GM23338 (cell line): ENCODE data around the gene MICALL2. TPM values are rescaled to one million over a fixed set of nuclear protein-coding genes. Genes with fewer than 3 reads are reported as not detected.

Source experiments
- ATAC-seq: fragments of 200-7000 bp; cut with Tn5 transposase; 3 replicates; pipeline ENCODE4 v1.9.1; 2020
- DNase-seq: peaks from one replicate; pipeline ENCODE4 v3.0.0-alpha.2; 2015; ENCODE audit warnings: low spot score
- H2AFZ ChIP-seq: fragments of 200-600 bp; sonication (generic); 2 replicates; pipeline ENCODE4 v1.8.0; 2016; ENCODE audit warnings: antibody characterized with exemption, mild to moderate bottlenecking, moderate library complexity
- H3F3A ChIP-seq: fragments of 200-600 bp; sonication (generic); replicated peaks from 2 replicates; pipeline ENCODE4 v1.8.0; 2017; ENCODE audit warnings: antibody characterized with exemption, mixed run types, low read depth
- H3K27ac ChIP-seq: fragments of 200-600 bp; sonication (generic); 2 replicates; pipeline ENCODE4 v1.6.1; 2016; ENCODE audit warnings: low read depth
- H3K27me3 ChIP-seq: fragments of 200-600 bp; sonication (generic); 2 replicates; pipeline ENCODE4 v1.8.0; 2016; ENCODE audit warnings: mild to moderate bottlenecking, mixed run types, moderate library complexity; ENCODE audit not compliant: insufficient read depth
- H3K36me3 ChIP-seq: fragments of 200-600 bp; sonication (generic); 2 replicates; pipeline ENCODE4 v1.8.0; 2016; ENCODE audit warnings: mild to moderate bottlenecking; ENCODE audit not compliant: insufficient read depth
- H3K4me1 ChIP-seq: fragments of 200-600 bp; sonication (generic); 2 replicates; pipeline ENCODE4 v1.8.0; 2016; ENCODE audit warnings: mild to moderate bottlenecking, moderate library complexity; ENCODE audit not compliant: insufficient read depth
- H3K4me2 ChIP-seq: fragments of 200-600 bp; sonication (generic); 2 replicates; pipeline ENCODE4 v1.7.1; 2017; ENCODE audit warnings: mixed run types
- H3K4me3 ChIP-seq: fragments of 200-600 bp; sonication (generic); 2 replicates; pipeline ENCODE4 v1.6.1; 2016; ENCODE audit warnings: mixed run types
- H3K79me2 ChIP-seq: fragments of 200-600 bp; sonication (generic); replicated peaks from 2 replicates; pipeline ENCODE4 v1.8.0; 2017; ENCODE audit warnings: mild to moderate bottlenecking; ENCODE audit not compliant: insufficient read depth
- H3K9me2 ChIP-seq: fragments of 200-600 bp; sonication (generic); 2 replicates; pipeline ENCODE4 v1.8.0; 2017; ENCODE audit not compliant: insufficient read depth
- H4K20me1 ChIP-seq: fragments of 200-600 bp; sonication (generic); replicated peaks from 2 replicates; pipeline ENCODE4 v1.8.0; 2017; ENCODE audit warnings: mild to moderate bottlenecking; ENCODE audit not compliant: insufficient read depth
- H3K27ac Mint-ChIP-seq: 2 replicates; pipeline ENCODE4 v1.8.0; 2020; ENCODE audit warnings: inconsistent platforms, mild to moderate bottlenecking, moderate library complexity, mixed read lengths
- H3K27me3 Mint-ChIP-seq: 3 replicates; pipeline ENCODE4 v1.8.0; 2022; ENCODE audit warnings: low read depth, mild to moderate bottlenecking, moderate library complexity, mixed read lengths, inconsistent platforms; ENCODE audit not compliant: insufficient read depth, poor library complexity
- H3K36me3 Mint-ChIP-seq: 3 replicates; pipeline ENCODE4 v1.8.0; 2021; ENCODE audit warnings: low read depth, mild to moderate bottlenecking, inconsistent platforms, moderate library complexity, mixed read lengths
- H3K4me1 Mint-ChIP-seq: 3 replicates; pipeline ENCODE4 v1.8.0; 2020; ENCODE audit warnings: mild to moderate bottlenecking, inconsistent platforms, mixed read lengths
- H3K4me3 Mint-ChIP-seq: 3 replicates; pipeline ENCODE4 v1.8.0; 2021; ENCODE audit warnings: moderate library complexity, mild to moderate bottlenecking, inconsistent platforms, mixed read lengths
- H3K9me3 Mint-ChIP-seq: 3 replicates; pipeline ENCODE4 v1.8.0; 2020; ENCODE audit warnings: moderate library complexity, mild to moderate bottlenecking, inconsistent platforms, mixed read lengths
- CREB1 ChIP-seq: fragments of 250-450 bp; sonication (Bioruptor Pico); IDR thresholded peaks from 2 replicates; pipeline ENCODE4 v1.5.0; 2020; ENCODE audit warnings: low read depth, mild to moderate bottlenecking, moderate library complexity
- CTCF ChIP-seq, 2 experiments: fragments of 200-600 bp in 1 of 2; sonication (generic) in 1 of 2; conservative IDR thresholded peaks; 2 replicates each; pipeline versions ENCODE4 v1.5.1 to v1.6.1; 2016 to 2017; ENCODE audit warnings: antibody characterized with exemption in 2 of 2, low read depth in 2 of 2, mild to moderate bottlenecking in 2 of 2, moderate library complexity in 1 of 2
- ETS1 ChIP-seq: IDR thresholded peaks from 2 replicates; pipeline ENCODE4 v1.6.1; 2016; ENCODE audit warnings: antibody characterized with exemption
- EZH2 ChIP-seq: fragments of 200-600 bp; sonication (generic); IDR thresholded peaks from one replicate; pipeline ENCODE4 v1.8.0; 2017; ENCODE audit warnings: antibody characterized with exemption, mild to moderate bottlenecking, low read depth; ENCODE audit not compliant: unreplicated experiment
- EZH2phosphoT487 ChIP-seq: fragments of 200-600 bp; sonication (generic); IDR thresholded peaks from one replicate; pipeline ENCODE4 v1.8.1; 2018; ENCODE audit warnings: antibody characterized with exemption; ENCODE audit not compliant: unreplicated experiment
- JUNB ChIP-seq: IDR thresholded peaks from one replicate; pipeline ENCODE4 v1.6.1; 2016; ENCODE audit warnings: antibody characterized with exemption; ENCODE audit not compliant: unreplicated experiment
- NANOG ChIP-seq: IDR thresholded peaks from 2 replicates; pipeline ENCODE4 v1.6.1; 2016; ENCODE audit warnings: antibody characterized with exemption, borderline replicate concordance
- POLR2AphosphoS5 ChIP-seq: IDR thresholded peaks from 2 replicates; pipeline ENCODE4 v1.6.1; 2016; ENCODE audit warnings: antibody characterized with exemption, low read depth
- REST ChIP-seq: IDR thresholded peaks from one replicate; pipeline ENCODE4 v1.6.1; 2018; ENCODE audit warnings: antibody characterized with exemption; ENCODE audit not compliant: unreplicated experiment
- STAT1 ChIP-seq: IDR thresholded peaks from one replicate; pipeline ENCODE4 v1.6.1; 2016; ENCODE audit warnings: antibody characterized with exemption; ENCODE audit not compliant: unreplicated experiment
- ZNF114 ChIP-seq: fragments of 250-450 bp; sonication (Bioruptor Pico); IDR thresholded peaks from 2 replicates; pipeline ENCODE4 v1.5.0; 2020; ENCODE audit warnings: mild to moderate bottlenecking, moderate library complexity
- ZNF331 ChIP-seq: fragments of 250-450 bp; sonication (Bioruptor Pico); IDR thresholded peaks from 2 replicates; pipeline ENCODE4 v1.5.0; 2020; ENCODE audit warnings: low read depth, mild to moderate bottlenecking, moderate library complexity
- ZNF462 ChIP-seq: fragments of 250-450 bp; sonication (Bioruptor Pico); IDR thresholded peaks from 2 replicates; pipeline ENCODE4 v1.5.0; 2020; ENCODE audit warnings: mild to moderate bottlenecking, moderate library complexity
- polyA plus RNA-seq: library from polyadenylated mRNA; unstranded; fragments of >200 nt; fragmentation: Nextera tagmentation; extraction: Ambion mirVana; gene quantifications from 2 replicates; pipeline ENCODE4 v1.2.1, GENCODE V29; 2016
- total RNA-seq: library from RNA; depleted of rRNA; stranded (reverse); fragments of >200 nt; shearing (Covaris generic); gene quantifications from 2 replicates; pipeline ENCODE4 v1.2.3, GENCODE V29; 2014

The MICALL2 gene
- total and polyA plus RNA-seq, 2 experiments from 2014 or later: 7.0 to 13.0 TPM

- TF ChIP-seq JUNB: no peak
- TF ChIP-seq ETS1: no peak
- TF ChIP-seq EZH2phosphoT487: no peak
- TF ChIP-seq STAT1: no peak
- no peak for TF ChIP-seq CREB1 (CRISPR knock-in tag)
- no peak for TF ChIP-seq NANOG
- TF ChIP-seq POLR2AphosphoS5: no peak
- no peak for TF ChIP-seq CTCF (conservative IDR thresholded peaks at IDR 0.05; ENCODE audit: low read depth in 2 of 2)
- TF ChIP-seq REST: no peak
- no peak for TF ChIP-seq EZH2
- no peak for TF ChIP-seq ZNF462 (CRISPR knock-in tag)
- no peak for TF ChIP-seq ZNF331
- no peak for TF ChIP-seq ZNF114 (CRISPR knock-in tag)
- no peak overlapping the region for H3K27ac ChIP-seq
- ATAC-seq (no peak), DNase-seq (no peak)
- H3K36me3 ChIP-seq: peaks cover 5% of the 10 kb centered on the region; the same call in 1 of the 2 replicates
- H3K79me2 ChIP-seq: peaks cover 20% of the 10 kb centered on the region
- no peak overlapping the region for H2AFZ ChIP-seq
- H3K4me1 ChIP-seq: no peaks in the 10 kb centered on the region
- Mint-ChIP-seq H3K4me1 (0 out of 3 replicates have a peak, but pooled peaks cover 2% of the 10 kb centered on the region), H3K9me3 (no peaks in the 10 kb centered on the region), H3K27me3 (peaks cover 3% of the 10 kb centered on the region), H3K27ac (no peak overlapping the region), H3K36me3 (peaks cover 38% of the 10 kb centered on the region), H3K4me3 (no peak overlapping the region)
- H3K9me2 ChIP-seq: no peaks in the 10 kb centered on the region
- H3K4me3 ChIP-seq: no peak overlapping the region
- H4K20me1 ChIP-seq: peaks cover 4% of the 10 kb centered on the region; the same call in 1 of the 2 replicates
- H3K4me2 ChIP-seq: no peak overlapping the region
- no peaks in the 10 kb centered on the region for H3K27me3 ChIP-seq
- no peaks in the 10 kb centered on the region for H3F3A ChIP-seq
Measured at GRCh38 chr7:1497293-1497927, 38.1 kb upstream of the MICALL2 start.
